Right kidney (tissue), 1 donor: ENCODE results near the gene DBNL.

Source experiments
- DNase-seq: peaks from one replicate; pipeline ENCODE4 v3.0.0-alpha.2; 2016

DBNL gene

DNA sequence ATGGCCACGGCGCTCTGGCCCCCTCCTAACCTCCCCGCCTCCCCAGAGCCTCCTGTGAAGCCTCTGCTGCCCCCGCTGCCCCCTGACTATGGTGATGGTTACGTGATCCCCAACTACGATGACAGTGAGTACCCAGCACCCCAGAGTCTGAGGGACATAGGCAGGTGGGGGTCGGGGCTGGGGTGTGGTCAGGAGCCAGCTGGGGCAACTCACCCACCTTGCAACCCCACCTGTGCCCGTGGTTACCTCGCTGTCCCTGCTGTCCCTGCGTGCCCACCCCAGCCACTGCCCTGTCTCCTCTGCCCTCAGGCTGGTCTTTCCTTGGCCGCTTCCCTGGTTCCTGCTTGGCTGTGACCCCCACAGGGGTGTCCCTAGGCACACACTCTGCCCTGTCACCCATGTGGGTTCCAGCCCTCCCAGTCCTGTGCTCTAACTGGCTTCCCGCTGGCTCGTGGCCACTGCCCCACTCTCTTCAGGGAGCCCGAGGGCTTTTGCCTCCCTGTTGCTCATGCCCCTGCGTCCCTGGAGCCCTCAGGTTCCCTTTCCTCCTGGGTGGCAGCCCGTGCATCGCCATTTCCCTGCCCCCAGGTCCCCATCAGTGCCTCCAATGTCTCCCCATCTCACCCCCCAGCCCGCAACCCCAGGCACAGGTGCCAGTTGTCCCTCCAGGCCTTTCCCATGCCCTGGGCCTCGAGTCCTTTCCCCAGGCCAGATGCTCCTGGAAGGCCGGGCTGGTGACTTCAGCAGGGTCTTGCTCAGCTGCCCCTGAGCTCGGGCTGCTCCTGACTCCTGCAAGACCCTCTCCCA is 63.7 kb downstream of the DBNL start:
- no peak for DNase-seq

DNA sequence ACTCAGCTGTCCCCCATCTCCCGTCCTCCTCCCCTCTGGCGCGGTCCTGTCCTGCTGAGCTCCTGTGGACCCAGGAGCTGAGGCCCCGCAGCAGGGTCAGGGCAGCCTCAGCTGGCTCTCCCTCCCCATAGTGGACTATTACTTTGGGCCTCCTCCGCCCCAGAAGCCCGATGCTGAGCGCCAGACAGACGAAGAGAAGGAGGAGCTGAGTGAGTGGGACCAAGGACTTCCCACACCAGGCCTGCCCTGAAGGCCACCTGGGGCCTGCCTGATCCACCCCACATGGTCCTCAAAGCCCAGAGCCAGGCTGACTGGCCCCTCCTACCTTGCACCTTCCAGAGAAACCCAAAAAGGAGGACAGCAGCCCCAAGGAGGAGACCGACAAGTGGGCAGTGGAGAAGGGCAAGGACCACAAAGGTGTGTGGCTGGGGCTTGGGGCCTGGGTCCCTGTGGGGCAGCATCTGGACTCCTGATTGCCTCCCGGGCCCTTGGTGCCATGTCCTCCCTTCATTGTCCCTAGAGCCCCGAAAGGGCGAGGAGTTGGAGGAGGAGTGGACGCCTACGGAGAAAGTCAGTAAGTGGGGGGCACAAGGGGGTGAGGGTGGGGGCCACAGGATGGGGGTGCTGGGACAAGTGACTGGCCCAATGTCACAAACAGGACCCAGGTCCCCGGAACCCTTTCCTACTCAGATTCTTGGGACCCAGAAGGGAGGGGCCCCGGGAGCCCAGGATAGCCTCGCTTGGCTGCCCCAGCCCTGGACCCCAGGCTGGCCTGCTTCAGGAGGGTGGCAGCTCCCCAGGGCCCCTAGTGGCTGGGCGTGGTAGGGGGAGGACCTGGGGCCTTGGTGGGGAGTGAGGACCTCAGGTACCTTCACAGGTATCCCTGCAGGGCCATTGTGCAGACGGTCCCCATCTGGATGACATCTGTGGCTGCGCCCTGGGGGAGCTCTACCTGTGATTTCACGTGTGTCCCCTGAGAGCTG is 64.6 kb downstream of the DBNL start:
- no peak for DNase-seq

DNA sequence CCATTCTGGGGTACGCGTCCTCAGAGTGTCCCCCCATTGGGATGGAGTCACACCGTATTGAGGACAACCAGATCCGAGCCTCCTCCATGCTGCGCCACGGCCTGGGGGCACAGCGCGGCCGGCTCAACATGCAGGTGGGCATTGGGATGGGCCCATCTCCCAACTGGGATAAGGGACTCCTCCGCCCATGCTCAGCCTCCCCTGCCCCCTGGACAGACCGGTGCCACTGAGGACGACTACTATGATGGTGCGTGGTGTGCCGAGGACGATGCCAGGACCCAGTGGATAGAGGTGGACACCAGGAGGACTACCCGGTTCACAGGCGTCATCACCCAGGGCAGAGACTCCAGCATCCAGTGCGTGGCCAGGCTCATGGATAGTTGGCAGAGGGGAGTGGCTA is 65.5 kb downstream of the DBNL start:
- DNase-seq, result no peak

DNA sequence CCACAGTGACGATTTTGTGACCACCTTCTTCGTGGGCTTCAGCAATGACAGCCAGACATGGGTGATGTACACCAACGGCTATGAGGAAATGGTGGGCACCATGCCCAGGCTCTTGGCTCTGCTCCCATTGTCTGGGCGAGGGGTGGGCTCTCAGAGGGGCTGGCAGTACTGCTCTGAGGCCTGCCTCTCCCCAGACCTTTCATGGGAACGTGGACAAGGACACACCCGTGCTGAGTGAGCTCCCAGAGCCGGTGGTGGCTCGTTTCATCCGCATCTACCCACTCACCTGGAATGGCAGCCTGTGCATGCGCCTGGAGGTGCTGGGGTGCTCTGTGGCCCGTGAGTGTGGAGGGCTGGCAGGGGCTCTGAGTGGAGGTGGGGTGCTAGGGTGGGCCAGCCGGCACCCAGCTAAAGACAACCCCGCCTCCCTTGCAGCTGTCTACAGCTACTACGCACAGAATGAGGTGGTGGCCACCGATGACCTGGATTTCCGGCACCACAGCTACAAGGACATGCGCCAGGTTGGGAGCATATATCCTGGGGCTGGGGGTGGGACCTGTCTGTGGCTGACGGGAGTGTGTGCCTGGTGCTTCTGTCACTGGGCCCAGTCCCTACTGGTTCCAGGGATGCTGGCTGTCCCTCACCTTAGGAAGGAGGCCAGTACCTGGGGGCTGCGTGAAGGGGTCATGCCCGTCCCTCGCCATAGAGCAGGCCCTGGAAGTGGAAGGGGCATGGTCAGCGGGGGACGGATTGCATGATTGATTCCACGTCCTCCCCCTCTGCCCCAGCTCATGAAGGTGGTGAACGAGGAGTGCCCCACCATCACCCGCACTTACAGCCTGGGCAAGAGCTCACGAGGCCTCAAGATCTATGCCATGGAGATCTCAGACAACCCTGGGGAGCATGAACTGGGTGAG is 66.5 kb downstream of the DBNL start:
- no peak for DNase-seq
